ENCODE measurements around the gene SLC2A4.

Gene SLC2A4

GRCh38 chr17:7236808-7237207, 44.7 kb upstream of the SLC2A4 start:
- Histone ChIP-seq H3K4me1 (no peaks in the 10 kb centered on the region), H3K9me3 (no peaks in the 10 kb centered on the region), H3K36me3 (peaks cover 25% of the 10 kb centered on the region), H3K4me3 (ENCODE audit: low read depth, low read length) (no peak overlapping the region), H3K27me3 (no peaks in the 10 kb centered on the region)
- DNase-seq = no peak
- TF ChIP-seq CTCF (IDR thresholded peaks at IDR 0.05; ENCODE audit: low read depth, low read length) = no peak

- Histone ChIP-seq H3K4me3 (ENCODE audit: low read depth, low read length) (peak overlapping the region; percentile 78), H3K9me3 (no peaks in the 10 kb centered on the region), H3K27me3 (no peaks in the 10 kb centered on the region), H3K36me3 (peaks cover 25% of the 10 kb centered on the region), H3K4me1 (no peaks in the 10 kb centered on the region)
- no peak for DNase-seq
- TF ChIP-seq CTCF (IDR thresholded peaks at IDR 0.05; ENCODE audit: low read depth, low read length) = no peak
Measured at GRCh38 chr17:7237266-7237760, 44.2 kb upstream of the SLC2A4 start.

GRCh38 chr17:7237761-7238419, 43.6 kb upstream of the SLC2A4 start:
- no peak for TF ChIP-seq CTCF (IDR thresholded peaks at IDR 0.05; ENCODE audit: low read depth, low read length)
- H3K27me3 ChIP-seq = no peaks in the 10 kb centered on the region
- H3K9me3 ChIP-seq = no peaks in the 10 kb centered on the region
- DNase-seq = peak; percentile 63
- H3K4me3 ChIP-seq (ENCODE audit: low read depth, low read length) = peak overlapping the region; percentile 78
- H3K36me3 ChIP-seq = peaks cover 25% of the 10 kb centered on the region
- H3K4me1 ChIP-seq = no peaks in the 10 kb centered on the region

- Histone ChIP-seq H3K9me3 (no peaks in the 10 kb centered on the region), H3K36me3 (peaks cover 25% of the 10 kb centered on the region), H3K4me3 (ENCODE audit: low read depth, low read length) (peak overlapping the region; percentile 78), H3K27me3 (no peaks in the 10 kb centered on the region), H3K4me1 (no peaks in the 10 kb centered on the region)
- no peak for TF ChIP-seq CTCF (IDR thresholded peaks at IDR 0.05; ENCODE audit: low read depth, low read length)
- DNase-seq = no peak
Measured at GRCh38 chr17:7238420-7239090, 43.0 kb upstream of the SLC2A4 start.

GRCh38 chr17:7239091-7240027, 42.2 kb upstream of the SLC2A4 start, which contains the start of gene PHF23:
Gene PHF23 (minus strand): TSS chr17:7239457. CDS start chr17:7239279, 178 bp downstream.
- no peak for TF ChIP-seq CTCF (IDR thresholded peaks at IDR 0.05; ENCODE audit: low read depth, low read length)
- Histone ChIP-seq H3K9me3 (no peaks in the 10 kb centered on the region), H3K4me3 (ENCODE audit: low read depth, low read length) (peak within 1 kb of the TSS; percentile 82), H3K27me3 (no peaks in the 10 kb centered on the region), H3K36me3 (peaks cover 25% of the 10 kb centered on the region), H3K4me1 (no peaks in the 10 kb centered on the region)
- peak; percentile 93 for DNase-seq
